ENCODE data around the gene ARID1B.

ARID1B gene

DNA sequence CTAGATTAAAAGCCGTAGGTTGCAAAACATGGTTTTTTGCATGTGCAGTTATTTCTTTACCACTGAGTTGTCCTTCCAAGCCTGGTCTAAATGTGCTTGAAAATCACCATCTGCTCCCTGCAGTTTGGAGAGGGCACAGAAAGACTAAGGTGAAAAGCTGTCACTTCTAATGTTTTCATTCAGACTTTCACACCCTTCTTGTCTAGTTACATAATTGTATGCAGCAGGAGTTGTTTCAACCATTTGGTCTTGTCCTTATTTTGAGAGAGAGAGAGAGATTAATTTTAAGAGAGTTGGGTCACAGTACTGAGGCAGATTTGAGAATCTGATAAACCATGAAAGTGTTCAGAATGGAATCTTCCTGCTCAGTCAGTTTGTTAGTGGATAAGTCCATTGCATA, 82.5 kb downstream of the ARID1B start:
- no peak for DNase-seq
- no peak overlapping the region for H3K4me3 ChIP-seq (ENCODE audit: insufficient read depth, low read depth, low read length, poor library complexity, severe bottlenecking)
- H3K36me3 ChIP-seq (ENCODE audit: control insufficient read depth, insufficient read depth, low read length): no peaks in the 10 kb centered on the region
- no peaks in the 10 kb centered on the region for H3K27me3 ChIP-seq (replicated peaks; ENCODE audit: control insufficient read depth, insufficient read depth, low read length, poor library complexity, severe bottlenecking)
- no peaks in the 10 kb centered on the region for H3K9me3 ChIP-seq (ENCODE audit: control insufficient read depth, low read length)
- no peak overlapping the region for H3K27ac ChIP-seq (ENCODE audit: insufficient read depth, low read length, poor library complexity, severe bottlenecking)
- H3K4me1 ChIP-seq (ENCODE audit: control insufficient read depth, insufficient read depth, low read length, poor library complexity, severe bottlenecking): peaks cover 17% of the 10 kb centered on the region

DNA sequence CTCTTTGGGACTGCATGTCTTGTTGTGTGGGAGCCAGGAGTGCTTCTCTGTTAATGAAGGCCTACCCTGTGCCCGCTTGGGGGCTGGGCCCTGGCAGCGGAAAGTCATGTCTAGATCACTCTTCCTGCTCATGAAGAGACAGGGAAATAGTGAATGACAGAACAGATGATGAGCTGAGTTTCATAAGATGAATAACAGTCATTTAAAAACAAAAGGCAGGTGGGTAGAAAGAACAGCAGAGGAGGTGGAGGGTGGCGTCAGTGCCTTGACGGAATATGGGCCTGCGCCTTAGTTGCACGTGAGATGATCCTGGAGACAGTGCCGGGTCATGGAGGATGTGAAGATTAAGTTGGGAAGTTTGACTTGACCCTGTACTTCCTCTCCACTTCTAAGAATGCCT, 85.5 kb downstream of the ARID1B start:
- no peak for DNase-seq
- H3K27ac ChIP-seq (ENCODE audit: insufficient read depth, low read length, poor library complexity, severe bottlenecking): no peak overlapping the region
- no peaks in the 10 kb centered on the region for H3K9me3 ChIP-seq (ENCODE audit: control insufficient read depth, low read length)
- no peaks in the 10 kb centered on the region for H3K36me3 ChIP-seq (ENCODE audit: control insufficient read depth, insufficient read depth, low read length)
- no peak overlapping the region for H3K4me3 ChIP-seq (ENCODE audit: insufficient read depth, low read depth, low read length, poor library complexity, severe bottlenecking)
- no peaks in the 10 kb centered on the region for H3K27me3 ChIP-seq (replicated peaks; ENCODE audit: control insufficient read depth, insufficient read depth, low read length, poor library complexity, severe bottlenecking)
- H3K4me1 ChIP-seq (ENCODE audit: control insufficient read depth, insufficient read depth, low read length, poor library complexity, severe bottlenecking): peaks cover 11% of the 10 kb centered on the region

DNA sequence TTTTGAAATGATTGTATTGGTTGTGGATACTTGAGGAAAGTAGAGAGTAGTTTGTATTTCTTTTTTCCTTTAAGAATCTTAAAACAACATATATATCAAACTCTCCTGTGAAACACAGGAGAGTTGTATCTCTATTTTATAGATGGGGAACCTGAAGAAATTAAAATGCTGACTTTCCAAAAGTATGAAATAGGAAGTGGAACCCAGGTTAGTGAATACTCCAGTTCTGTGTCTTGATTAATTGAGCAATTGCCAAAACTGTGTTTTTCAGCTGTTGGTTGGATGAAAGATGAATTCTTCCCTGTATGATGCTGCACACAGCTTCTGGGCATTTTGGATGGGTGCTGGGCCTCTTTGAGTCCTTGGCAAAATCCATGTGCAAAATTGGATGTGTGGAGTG, 86.3 kb downstream of the ARID1B start:
- H3K27ac ChIP-seq (ENCODE audit: insufficient read depth, low read length, poor library complexity, severe bottlenecking): no peak overlapping the region
- no peaks in the 10 kb centered on the region for H3K36me3 ChIP-seq (ENCODE audit: control insufficient read depth, insufficient read depth, low read length)
- DNase-seq: no peak
- no peak overlapping the region for H3K4me3 ChIP-seq (ENCODE audit: insufficient read depth, low read depth, low read length, poor library complexity, severe bottlenecking)
- peaks cover 11% of the 10 kb centered on the region for H3K4me1 ChIP-seq (ENCODE audit: control insufficient read depth, insufficient read depth, low read length, poor library complexity, severe bottlenecking)
- H3K27me3 ChIP-seq (replicated peaks; ENCODE audit: control insufficient read depth, insufficient read depth, low read length, poor library complexity, severe bottlenecking): no peaks in the 10 kb centered on the region
- H3K9me3 ChIP-seq (ENCODE audit: control insufficient read depth, low read length): no peaks in the 10 kb centered on the region

DNA sequence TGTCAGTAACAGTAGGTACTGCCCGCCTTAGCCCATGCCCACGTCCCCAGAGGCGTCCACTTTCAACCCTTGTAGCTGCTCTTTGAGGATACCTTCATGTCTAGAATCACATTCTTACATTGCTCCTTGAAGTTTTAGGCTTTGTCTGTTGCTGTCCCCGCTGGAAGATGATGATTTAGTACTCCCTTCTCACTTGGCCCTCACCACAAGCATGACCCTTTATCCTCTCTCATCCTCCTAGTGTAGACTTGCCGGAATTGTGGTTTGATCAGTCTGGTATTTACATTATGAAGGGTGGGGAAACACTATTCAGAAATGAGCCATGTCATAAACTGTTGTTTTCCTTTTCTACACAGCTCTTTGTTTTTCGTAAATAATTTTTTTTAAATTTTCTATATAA, 87.4 kb downstream of the ARID1B start:
- DNase-seq: no peak
- Histone ChIP-seq H3K27ac (ENCODE audit: insufficient read depth, low read length, poor library complexity, severe bottlenecking) (no peak overlapping the region), H3K36me3 (ENCODE audit: control insufficient read depth, insufficient read depth, low read length) (no peaks in the 10 kb centered on the region), H3K9me3 (ENCODE audit: control insufficient read depth, low read length) (no peaks in the 10 kb centered on the region), H3K4me3 (ENCODE audit: insufficient read depth, low read depth, low read length, poor library complexity, severe bottlenecking) (no peak overlapping the region), H3K27me3 (replicated peaks; ENCODE audit: control insufficient read depth, insufficient read depth, low read length, poor library complexity, severe bottlenecking) (no peaks in the 10 kb centered on the region), H3K4me1 (ENCODE audit: control insufficient read depth, insufficient read depth, low read length, poor library complexity, severe bottlenecking) (peaks cover 11% of the 10 kb centered on the region)

DNA sequence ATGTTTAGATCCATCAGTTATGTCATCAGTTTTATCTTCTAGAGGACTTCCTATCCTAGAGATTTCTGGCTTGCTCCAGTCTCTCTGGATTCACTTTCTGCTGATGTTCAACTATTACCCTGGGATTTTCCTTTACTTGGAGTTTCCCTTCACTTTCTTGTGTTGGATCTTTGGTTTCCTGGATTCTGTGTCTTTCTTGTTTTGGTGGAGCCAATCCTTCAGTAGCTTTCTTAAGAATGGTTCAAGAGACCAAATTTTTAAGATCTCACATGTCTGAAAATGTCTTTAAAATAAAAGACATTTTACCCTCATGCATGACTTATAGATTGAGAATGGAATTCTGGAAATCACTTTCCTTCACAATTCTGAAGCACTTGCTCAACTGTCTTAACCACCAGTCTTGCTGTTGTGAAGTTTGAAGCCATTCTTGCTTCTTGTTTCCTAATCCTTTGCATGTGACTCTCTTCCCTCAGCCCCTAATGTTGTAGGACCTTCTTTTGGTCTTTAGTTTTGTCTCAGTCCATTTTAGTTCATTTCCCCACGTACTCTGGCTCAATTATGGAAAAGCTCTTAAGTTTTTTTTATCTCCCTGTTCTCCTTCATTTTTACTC, 87.9 kb downstream of the ARID1B start:
- H3K27ac ChIP-seq (ENCODE audit: insufficient read depth, low read length, poor library complexity, severe bottlenecking): no peak overlapping the region
- DNase-seq: no peak
- peaks cover 13% of the 10 kb centered on the region for H3K4me1 ChIP-seq (ENCODE audit: control insufficient read depth, insufficient read depth, low read length, poor library complexity, severe bottlenecking)
- no peaks in the 10 kb centered on the region for H3K9me3 ChIP-seq (ENCODE audit: control insufficient read depth, low read length)
- no peak overlapping the region for H3K4me3 ChIP-seq (ENCODE audit: insufficient read depth, low read depth, low read length, poor library complexity, severe bottlenecking)
- H3K36me3 ChIP-seq (ENCODE audit: control insufficient read depth, insufficient read depth, low read length): no peaks in the 10 kb centered on the region
- no peaks in the 10 kb centered on the region for H3K27me3 ChIP-seq (replicated peaks; ENCODE audit: control insufficient read depth, insufficient read depth, low read length, poor library complexity, severe bottlenecking)

DNA sequence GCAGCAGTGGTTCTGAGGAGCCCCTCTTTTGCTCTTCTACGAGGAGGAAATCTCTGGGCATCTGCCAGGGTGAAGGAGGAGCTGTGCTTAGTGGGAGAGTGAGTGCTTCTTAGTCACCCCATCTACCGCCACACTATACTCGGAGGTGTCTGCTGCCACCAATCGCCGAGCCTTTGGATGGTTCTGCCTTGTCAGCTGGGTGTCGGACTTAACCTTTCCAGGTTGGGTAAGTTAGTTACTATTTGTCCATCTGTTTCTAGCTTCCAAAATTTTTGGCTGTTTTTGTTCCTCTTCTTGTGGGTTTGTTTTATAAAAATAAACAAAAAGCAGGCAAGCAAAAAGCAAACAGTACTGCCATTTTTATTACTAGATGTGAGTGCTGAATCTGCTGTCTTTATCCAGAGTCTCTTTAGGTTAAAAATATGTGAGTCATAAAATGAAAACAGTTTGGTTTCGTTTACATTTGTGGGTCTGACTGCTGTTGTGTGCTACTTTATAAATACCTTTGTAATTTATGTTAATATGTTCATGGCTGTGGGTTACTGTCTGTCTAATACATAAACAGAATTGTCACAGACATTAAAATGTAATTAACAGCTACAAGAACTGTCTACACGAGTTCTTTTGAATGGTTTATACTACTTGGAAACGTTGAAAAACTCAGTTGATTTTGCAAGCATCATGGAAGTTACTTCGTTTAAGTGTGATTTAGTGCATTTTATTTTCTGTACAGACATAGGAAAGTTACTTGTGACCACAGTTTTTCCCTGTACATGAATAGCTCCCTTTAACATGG, 89.2 kb downstream of the ARID1B start:
- DNase-seq: peak in 1 of 3 donors; percentile 9
- Histone ChIP-seq H3K27me3 (replicated peaks; ENCODE audit: control insufficient read depth, insufficient read depth, low read length, poor library complexity, severe bottlenecking) (no peaks in the 10 kb centered on the region), H3K36me3 (ENCODE audit: control insufficient read depth, insufficient read depth, low read length) (no peaks in the 10 kb centered on the region), H3K27ac (ENCODE audit: insufficient read depth, low read length, poor library complexity, severe bottlenecking) (no peak overlapping the region), H3K4me3 (ENCODE audit: insufficient read depth, low read depth, low read length, poor library complexity, severe bottlenecking) (no peak overlapping the region), H3K9me3 (ENCODE audit: control insufficient read depth, low read length) (no peaks in the 10 kb centered on the region), H3K4me1 (ENCODE audit: control insufficient read depth, insufficient read depth, low read length, poor library complexity, severe bottlenecking) (peaks cover 16% of the 10 kb centered on the region)

DNA sequence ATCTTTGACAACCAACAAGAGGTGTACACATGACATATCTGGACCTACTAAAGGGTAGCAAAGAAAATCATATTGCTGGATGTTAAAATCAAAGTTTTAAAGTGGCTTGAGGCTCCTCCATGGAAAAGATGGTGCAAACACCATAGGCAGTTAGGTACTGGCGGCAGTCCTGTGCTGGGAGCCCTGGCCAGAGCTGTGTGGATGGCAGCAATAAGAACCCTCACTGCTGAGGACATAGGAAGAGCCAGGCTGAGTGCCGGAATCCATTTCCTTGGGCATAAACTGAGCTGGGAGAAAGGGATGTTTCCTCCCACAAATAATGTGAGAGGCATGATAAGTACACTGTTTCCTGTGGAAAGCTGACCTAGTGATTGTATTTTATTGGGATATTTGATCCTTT, 89.9 kb downstream of the ARID1B start:
- Histone ChIP-seq H3K36me3 (ENCODE audit: control insufficient read depth, insufficient read depth, low read length) (no peaks in the 10 kb centered on the region), H3K27ac (ENCODE audit: insufficient read depth, low read length, poor library complexity, severe bottlenecking) (no peak overlapping the region), H3K9me3 (ENCODE audit: control insufficient read depth, low read length) (no peaks in the 10 kb centered on the region), H3K4me1 (ENCODE audit: control insufficient read depth, insufficient read depth, low read length, poor library complexity, severe bottlenecking) (peaks cover 9% of the 10 kb centered on the region), H3K4me3 (ENCODE audit: insufficient read depth, low read depth, low read length, poor library complexity, severe bottlenecking) (no peak overlapping the region), H3K27me3 (replicated peaks; ENCODE audit: control insufficient read depth, insufficient read depth, low read length, poor library complexity, severe bottlenecking) (no peaks in the 10 kb centered on the region)
- no peak for DNase-seq

DNA sequence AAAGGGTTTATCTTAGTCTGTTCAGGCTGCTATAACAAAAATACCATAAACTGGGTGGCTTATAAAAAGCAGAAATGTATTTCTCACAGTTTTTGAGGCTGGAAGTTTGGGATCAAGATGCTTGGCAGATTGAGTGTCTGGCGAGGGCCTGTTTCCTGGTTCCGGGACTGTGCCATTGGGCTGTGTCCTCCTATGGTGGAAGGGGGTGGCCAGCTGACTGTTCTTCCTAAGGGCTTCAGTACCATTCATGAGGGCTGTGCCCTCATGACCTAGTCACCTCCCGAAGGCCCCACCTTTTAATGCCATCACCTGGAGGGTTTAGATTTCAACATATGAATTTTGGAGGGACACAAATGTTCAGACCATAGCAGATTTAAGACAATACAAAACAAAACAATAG, 91.2 kb downstream of the ARID1B start:
- Histone ChIP-seq H3K36me3 (ENCODE audit: control insufficient read depth, insufficient read depth, low read length) (no peaks in the 10 kb centered on the region), H3K27ac (ENCODE audit: insufficient read depth, low read length, poor library complexity, severe bottlenecking) (no peak overlapping the region), H3K27me3 (replicated peaks; ENCODE audit: control insufficient read depth, insufficient read depth, low read length, poor library complexity, severe bottlenecking) (no peaks in the 10 kb centered on the region), H3K4me1 (ENCODE audit: control insufficient read depth, insufficient read depth, low read length, poor library complexity, severe bottlenecking) (peaks cover 5% of the 10 kb centered on the region), H3K4me3 (ENCODE audit: insufficient read depth, low read depth, low read length, poor library complexity, severe bottlenecking) (no peak overlapping the region), H3K9me3 (ENCODE audit: control insufficient read depth, low read length) (no peaks in the 10 kb centered on the region)
- no peak for DNase-seq

DNA sequence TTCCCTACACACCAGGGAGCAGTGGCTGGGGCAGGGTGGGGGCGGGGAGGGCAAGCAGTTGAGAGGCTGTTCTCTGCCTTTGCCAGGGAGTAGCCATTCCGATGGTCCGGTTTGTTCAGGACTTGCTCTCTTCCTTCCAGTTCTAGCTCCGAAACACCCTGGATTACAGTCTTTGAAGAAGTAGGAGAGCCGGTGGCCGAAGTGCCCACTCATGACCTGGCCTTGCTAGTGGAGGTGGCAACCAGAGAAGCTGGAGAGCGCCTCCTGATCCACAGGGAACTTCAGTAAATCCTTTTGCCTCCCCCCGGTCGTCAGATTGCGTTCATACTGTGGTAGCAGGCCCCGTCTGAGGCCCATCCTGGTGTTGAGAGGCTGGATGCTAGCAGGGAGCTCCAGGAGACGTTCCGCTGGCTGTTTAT, 92.8 kb downstream of the ARID1B start:
- no peaks in the 10 kb centered on the region for H3K9me3 ChIP-seq (ENCODE audit: control insufficient read depth, low read length)
- peaks cover 5% of the 10 kb centered on the region for H3K4me1 ChIP-seq (ENCODE audit: control insufficient read depth, insufficient read depth, low read length, poor library complexity, severe bottlenecking)
- no peaks in the 10 kb centered on the region for H3K36me3 ChIP-seq (ENCODE audit: control insufficient read depth, insufficient read depth, low read length)
- no peaks in the 10 kb centered on the region for H3K27me3 ChIP-seq (replicated peaks; ENCODE audit: control insufficient read depth, insufficient read depth, low read length, poor library complexity, severe bottlenecking)
- H3K27ac ChIP-seq (ENCODE audit: insufficient read depth, low read length, poor library complexity, severe bottlenecking): no peak overlapping the region
- no peak overlapping the region for H3K4me3 ChIP-seq (ENCODE audit: insufficient read depth, low read depth, low read length, poor library complexity, severe bottlenecking)
- no peak for DNase-seq

DNA sequence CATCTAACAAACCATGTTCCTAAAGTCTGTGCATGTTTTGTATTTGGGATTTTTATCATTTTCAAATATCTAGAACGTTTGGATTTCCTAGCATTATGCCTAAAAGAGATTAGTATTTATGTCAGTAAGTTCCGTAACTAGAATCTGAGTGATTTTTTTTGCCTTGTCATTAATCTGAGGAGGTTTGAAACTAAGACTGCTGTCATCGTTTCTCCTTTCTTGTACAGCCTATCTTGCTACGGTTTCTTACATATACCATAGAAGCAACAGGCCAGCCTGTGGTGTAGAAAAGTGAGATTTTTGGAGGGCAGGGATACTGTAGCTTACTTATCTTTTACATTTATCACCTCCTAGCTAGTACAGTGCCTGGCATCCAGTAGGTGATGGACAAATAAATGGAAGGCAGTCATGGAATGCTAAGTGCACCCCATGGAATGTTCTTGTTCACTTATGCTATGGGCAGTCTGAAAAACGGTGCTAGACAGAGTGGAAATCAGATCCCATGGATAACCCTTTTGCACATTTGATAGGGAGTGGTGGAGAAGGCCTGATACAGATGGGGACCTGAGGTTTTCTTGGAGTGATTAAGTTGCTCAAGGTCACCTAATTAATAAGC, 93.9 kb downstream of the ARID1B start:
- H3K27me3 ChIP-seq (replicated peaks; ENCODE audit: control insufficient read depth, insufficient read depth, low read length, poor library complexity, severe bottlenecking): no peaks in the 10 kb centered on the region
- no peaks in the 10 kb centered on the region for H3K36me3 ChIP-seq (ENCODE audit: control insufficient read depth, insufficient read depth, low read length)
- no peak for DNase-seq
- no peak overlapping the region for H3K27ac ChIP-seq (ENCODE audit: insufficient read depth, low read length, poor library complexity, severe bottlenecking)
- H3K4me1 ChIP-seq (ENCODE audit: control insufficient read depth, insufficient read depth, low read length, poor library complexity, severe bottlenecking): peaks cover 5% of the 10 kb centered on the region
- no peaks in the 10 kb centered on the region for H3K9me3 ChIP-seq (ENCODE audit: control insufficient read depth, low read length)
- H3K4me3 ChIP-seq (ENCODE audit: insufficient read depth, low read depth, low read length, poor library complexity, severe bottlenecking): no peak overlapping the region
